SK-N-SH (cell line): ENCODE results near the gene DCAF4L1.

Experiments used
- ELF1 ChIP-seq: IDR thresholded peaks from 2 replicates; pipeline ENCODE4 v1.4.0; 2012
- EP300 ChIP-seq, 2 experiments: IDR thresholded peaks; 2 replicates each; pipeline versions ENCODE4 v1.4.0 to v1.6.1; 2012; ENCODE audit warnings: borderline replicate concordance in 1 of 2, low read depth in 1 of 2, low read length in 1 of 2
- EZH2phosphoT487 ChIP-seq: fragments of 200-600 bp; sonication (generic); IDR thresholded peaks from 2 replicates; pipeline ENCODE4 v1.6.1; 2017; ENCODE audit warnings: low read depth, mixed run types, mild to moderate bottlenecking, antibody characterized with exemption, moderate library complexity, borderline replicate concordance
- FOXJ3 ChIP-seq: sonication (generic); formaldehyde crosslinking; IDR thresholded peaks from 2 replicates; pipeline ENCODE4 v1.5.1; 2020; ENCODE audit warnings: mild to moderate bottlenecking, missing genetic modification reagents
- JUND ChIP-seq: IDR thresholded peaks from 2 replicates; pipeline ENCODE4 v1.4.0; 2012
- MXI1 ChIP-seq: IDR thresholded peaks from 2 replicates; pipeline ENCODE4 v1.6.1; 2012; ENCODE audit warnings: mild to moderate bottlenecking, low read depth, low read length, improper control_type of control experiment
- POLR2AphosphoS5 ChIP-seq: IDR thresholded peaks from 2 replicates; pipeline ENCODE4 v1.6.1; 2012; ENCODE audit warnings: low read depth, low read length
- SMC3 ChIP-seq: IDR thresholded peaks from 2 replicates; pipeline ENCODE4 v1.6.1; 2012; ENCODE audit warnings: low read depth, low read length, improper control_type of control experiment
- TF ChIP-seq, protein P1 (sequence below): fragments of 200-600 bp; sonication (generic); IDR thresholded peaks from 2 replicates; pipeline ENCODE4 v1.6.1; 2017; ENCODE audit warnings: antibody characterized with exemption, mild to moderate bottlenecking, moderate library complexity
- TF ChIP-seq, protein P2 (sequence below): fragments of 150-350 bp; IDR thresholded peaks from 2 replicates; pipeline ENCODE4 v1.6.1; 2017; ENCODE audit warnings: antibody characterized with exemption, low read length, low read depth, borderline replicate concordance
- TF ChIP-seq, protein P3 (sequence below): IDR thresholded peaks from 2 replicates; pipeline ENCODE4; 2012

DNA sequence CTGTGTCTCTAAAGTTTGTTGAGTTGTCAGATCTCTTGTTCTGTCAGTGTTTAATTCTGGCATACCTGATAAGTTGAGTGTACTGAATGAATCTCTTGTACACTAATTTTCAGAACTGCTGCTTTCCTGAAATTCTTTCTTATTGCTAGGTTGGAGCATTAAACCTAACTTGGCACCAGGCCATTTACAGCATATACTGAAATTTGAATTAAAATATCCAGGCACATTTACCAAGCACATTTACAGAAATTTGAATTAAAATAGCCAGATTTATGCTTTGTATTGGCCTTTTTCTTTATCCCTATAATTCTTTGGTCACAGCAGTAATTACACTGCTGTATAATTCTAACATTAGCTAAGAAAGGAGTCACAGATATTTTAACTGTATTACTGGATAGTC lies 37.5 kb upstream of the DCAF4L1 start:
- TF ChIP-seq, protein P1, sequence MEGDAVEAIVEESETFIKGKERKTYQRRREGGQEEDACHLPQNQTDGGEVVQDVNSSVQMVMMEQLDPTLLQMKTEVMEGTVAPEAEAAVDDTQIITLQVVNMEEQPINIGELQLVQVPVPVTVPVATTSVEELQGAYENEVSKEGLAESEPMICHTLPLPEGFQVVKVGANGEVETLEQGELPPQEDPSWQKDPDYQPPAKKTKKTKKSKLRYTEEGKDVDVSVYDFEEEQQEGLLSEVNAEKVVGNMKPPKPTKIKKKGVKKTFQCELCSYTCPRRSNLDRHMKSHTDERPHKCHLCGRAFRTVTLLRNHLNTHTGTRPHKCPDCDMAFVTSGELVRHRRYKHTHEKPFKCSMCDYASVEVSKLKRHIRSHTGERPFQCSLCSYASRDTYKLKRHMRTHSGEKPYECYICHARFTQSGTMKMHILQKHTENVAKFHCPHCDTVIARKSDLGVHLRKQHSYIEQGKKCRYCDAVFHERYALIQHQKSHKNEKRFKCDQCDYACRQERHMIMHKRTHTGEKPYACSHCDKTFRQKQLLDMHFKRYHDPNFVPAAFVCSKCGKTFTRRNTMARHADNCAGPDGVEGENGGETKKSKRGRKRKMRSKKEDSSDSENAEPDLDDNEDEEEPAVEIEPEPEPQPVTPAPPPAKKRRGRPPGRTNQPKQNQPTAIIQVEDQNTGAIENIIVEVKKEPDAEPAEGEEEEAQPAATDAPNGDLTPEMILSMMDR: no peak
- TF ChIP-seq EP300 (IDR thresholded peaks at IDR 0.05; ENCODE audit: borderline replicate concordance in 1 of 2, low read depth in 1 of 2, low read length in 1 of 2): no peak
- TF ChIP-seq POLR2AphosphoS5: no peak
- TF ChIP-seq, protein P2, sequence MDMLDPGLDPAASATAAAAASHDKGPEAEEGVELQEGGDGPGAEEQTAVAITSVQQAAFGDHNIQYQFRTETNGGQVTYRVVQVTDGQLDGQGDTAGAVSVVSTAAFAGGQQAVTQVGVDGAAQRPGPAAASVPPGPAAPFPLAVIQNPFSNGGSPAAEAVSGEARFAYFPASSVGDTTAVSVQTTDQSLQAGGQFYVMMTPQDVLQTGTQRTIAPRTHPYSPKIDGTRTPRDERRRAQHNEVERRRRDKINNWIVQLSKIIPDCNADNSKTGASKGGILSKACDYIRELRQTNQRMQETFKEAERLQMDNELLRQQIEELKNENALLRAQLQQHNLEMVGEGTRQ: no peak
- no peak for TF ChIP-seq ELF1
- TF ChIP-seq, protein P3, sequence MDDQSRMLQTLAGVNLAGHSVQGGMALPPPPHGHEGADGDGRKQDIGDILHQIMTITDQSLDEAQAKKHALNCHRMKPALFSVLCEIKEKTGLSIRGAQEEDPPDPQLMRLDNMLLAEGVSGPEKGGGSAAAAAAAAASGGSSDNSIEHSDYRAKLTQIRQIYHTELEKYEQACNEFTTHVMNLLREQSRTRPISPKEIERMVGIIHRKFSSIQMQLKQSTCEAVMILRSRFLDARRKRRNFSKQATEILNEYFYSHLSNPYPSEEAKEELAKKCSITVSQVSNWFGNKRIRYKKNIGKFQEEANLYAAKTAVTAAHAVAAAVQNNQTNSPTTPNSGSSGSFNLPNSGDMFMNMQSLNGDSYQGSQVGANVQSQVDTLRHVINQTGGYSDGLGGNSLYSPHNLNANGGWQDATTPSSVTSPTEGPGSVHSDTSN: no peak
- no peak for TF ChIP-seq MXI1
- no peak for TF ChIP-seq FOXJ3 (CRISPR knock-in tag)
- TF ChIP-seq JUND: no peak
- TF ChIP-seq SMC3: no peak
- no peak for TF ChIP-seq EZH2phosphoT487
